CD4-positive, CD25-positive, alpha-beta regulatory T cell (primary cell): Measurements from ENCODE around the gene TXNL4A. TPM values are rescaled to one million over a fixed set of nuclear protein-coding genes. Genes with fewer than 3 reads are reported as not detected.

ENCODE experiments used
- ATAC-seq, 2 donors: fragments of 150-1000 bp; cut with Tn5 transposase; one replicate each; pipeline ENCODE4 v1.10.0; 2021; ENCODE audit warnings: low read depth in 2 of 2, moderate number of reproducible peaks in 2 of 2, moderate library complexity in 1 of 2
- DNase-seq, 3 donors: peaks; one replicate each; pipeline versions ENCODE4 v3.0.0 to v3.0.0-alpha.2; 2012 to 2022; ENCODE audit warnings: mixed read lengths in 1 of 3
- H3K27ac ChIP-seq: one replicate; pipeline ENCODE4 v1.7.0; 2013; ENCODE audit warnings: mild to moderate bottlenecking, low read length; ENCODE audit not compliant: insufficient read depth, poor library complexity, severe bottlenecking
- H3K27me3 ChIP-seq: one replicate; pipeline ENCODE4 v1.7.0; 2013; ENCODE audit warnings: low read length; ENCODE audit not compliant: control insufficient read depth, insufficient read depth
- H3K36me3 ChIP-seq: one replicate; pipeline ENCODE4 v1.7.0; 2013; ENCODE audit warnings: mild to moderate bottlenecking, low read length, moderate library complexity; ENCODE audit not compliant: control insufficient read depth, insufficient read depth
- H3K4me1 ChIP-seq: 2 replicates; pipeline ENCODE4 v1.7.0; 2013; ENCODE audit warnings: mild to moderate bottlenecking, low read length; ENCODE audit not compliant: insufficient read depth, control insufficient read depth, poor library complexity, severe bottlenecking
- H3K4me3 ChIP-seq: one replicate; pipeline ENCODE4 v1.7.0; 2013; ENCODE audit warnings: low read depth, mild to moderate bottlenecking, low read length, moderate library complexity
- H3K9me3 ChIP-seq, 2 experiments: 1 replicate in 1 of 2; 2 replicates in 1 of 2; pipeline ENCODE4 v1.7.0; 2013; ENCODE audit warnings: low read length in 2 of 2, mild to moderate bottlenecking in 1 of 2, moderate library complexity in 1 of 2; ENCODE audit not compliant: control insufficient read depth in 2 of 2
- H3K27ac Mint-ChIP-seq, 3 donors: one replicate each; pipeline ENCODE4 v1.8.0; 2020 to 2022; ENCODE audit warnings: mild to moderate bottlenecking in 3 of 3, mixed read lengths in 3 of 3, moderate library complexity in 2 of 3
- H3K27me3 Mint-ChIP-seq: one replicate; pipeline ENCODE4 v1.8.0; 2022; ENCODE audit warnings: mild to moderate bottlenecking, mixed read lengths
- H3K36me3 Mint-ChIP-seq: one replicate; pipeline ENCODE4 v1.8.0; 2020; ENCODE audit warnings: mixed read lengths
- H3K4me1 Mint-ChIP-seq, 4 donors: one replicate each; pipeline ENCODE4 v1.8.0; 2020 to 2022; ENCODE audit warnings: mixed read lengths in 4 of 4, mild to moderate bottlenecking in 1 of 4
- H3K4me3 Mint-ChIP-seq, 4 donors: one replicate each; pipeline ENCODE4 v1.8.0; 2020 to 2022; ENCODE audit warnings: mild to moderate bottlenecking in 4 of 4, mixed read lengths in 4 of 4, moderate library complexity in 3 of 4
- H3K9me3 Mint-ChIP-seq, 7 donors: one replicate each; pipeline ENCODE4 v1.8.0; 2020 to 2022; ENCODE audit warnings: mixed read lengths in 7 of 7, mild to moderate bottlenecking in 3 of 7, moderate library complexity in 2 of 7
- polyA plus RNA-seq, 4 donors: library from polyadenylated mRNA; unstranded; fragments of 300-500 nt; fragmentation: Illumina TruSeq; gene quantifications; one replicate each; pipeline ENCODE4 v1.2.3, GENCODE V29; 2021
- total RNA-seq: library from RNA; stranded (reverse); gene quantifications from one replicate; pipeline ENCODE4 v1.2.3, GENCODE V29; 2022

TXNL4A gene
- total and polyA plus RNA-seq, 5 donors from 2014 or later = 70.5 to 216 (median 212) TPM

GRCh38 chr18:79980585-79980984 is 7.8 kb downstream of the TXNL4A start:
- DNase-seq (no peak), ATAC-seq (no peak)
- H3K4me1 Mint-ChIP-seq = peaks cover 12 to 75% (median 56%) of the 10 kb centered on the region in 4 donors
- no peak overlapping the region for H3K27ac ChIP-seq
- H3K4me1 ChIP-seq = peaks cover 21% of the 10 kb centered on the region
- H3K27ac Mint-ChIP-seq = no peak overlapping the region
- H3K36me3 ChIP-seq = peaks cover 23% of the 10 kb centered on the region
- H3K9me3 Mint-ChIP-seq = no peaks in the 10 kb centered on the region
- H3K27me3 Mint-ChIP-seq = no peaks in the 10 kb centered on the region
- no peaks in the 10 kb centered on the region for H3K27me3 ChIP-seq
- H3K36me3 Mint-ChIP-seq = peaks cover 19% of the 10 kb centered on the region
- no peak overlapping the region for H3K4me3 ChIP-seq
- no peak overlapping the region for H3K4me3 Mint-ChIP-seq
- no peaks in the 10 kb centered on the region for H3K9me3 ChIP-seq

- Mint-ChIP-seq H3K9me3 (no peaks in the 10 kb centered on the region), H3K27ac (peak overlapping the region; percentile 20 to 61 (median 54)), H3K4me1 (peaks cover 12 to 73% (median 51%) of the 10 kb centered on the region in 4 donors), H3K27me3 (no peaks in the 10 kb centered on the region), H3K4me3 (no peak overlapping the region), H3K36me3 (peaks cover 22% of the 10 kb centered on the region)
- Histone ChIP-seq H3K9me3 (no peaks in the 10 kb centered on the region), H3K36me3 (peaks cover 22% of the 10 kb centered on the region), H3K27me3 (no peaks in the 10 kb centered on the region), H3K4me1 (peaks cover 17% of the 10 kb centered on the region), H3K27ac (no peak overlapping the region), H3K4me3 (no peak overlapping the region)
- ATAC-seq (no peak), DNase-seq (no peak)
Observed at GRCh38 chr18:79979843-79980242, 8.5 kb downstream of the TXNL4A start.

GRCh38 chr18:79975985-79976680 is 12.2 kb downstream of the TXNL4A start:
- H3K27ac ChIP-seq = no peak overlapping the region
- H3K9me3 ChIP-seq = no peaks in the 10 kb centered on the region
- Mint-ChIP-seq H3K27ac (peak overlapping the region in 1 of 3 donors; percentile 58), H3K27me3 (no peaks in the 10 kb centered on the region), H3K36me3 (peaks cover 34% of the 10 kb centered on the region), H3K4me3 (no peak overlapping the region), H3K9me3 (no peaks in the 10 kb centered on the region), H3K4me1 (peaks cover 3 to 36% (median 21%) of the 10 kb centered on the region in 4 donors)
- ATAC-seq (no peak), DNase-seq (no peak)
- peaks cover 40% of the 10 kb centered on the region for H3K36me3 ChIP-seq
- no peaks in the 10 kb centered on the region for H3K27me3 ChIP-seq
- H3K4me1 ChIP-seq = no peaks in the 10 kb centered on the region
- no peak overlapping the region for H3K4me3 ChIP-seq

- Mint-ChIP-seq H3K4me1 (peaks cover 5 to 28% (median 21%) of the 10 kb centered on the region in 4 donors), H3K36me3 (peaks cover 39% of the 10 kb centered on the region)
Observed at GRCh38 chr18:79975043-79975442, 13.3 kb downstream of the TXNL4A start.

GRCh38 chr18:79974025-79974654 is 14.2 kb downstream of the TXNL4A start:
- no peak for ATAC-seq
- H3K4me1 Mint-ChIP-seq = peaks cover 11 to 22% (median 18%) of the 10 kb centered on the region in 4 donors
- H3K36me3 ChIP-seq = peaks cover 40% of the 10 kb centered on the region

More at GRCh38 chr18:79975043-79975442, 13.3 kb downstream of the TXNL4A start:
- Histone ChIP-seq H3K36me3 (peaks cover 45% of the 10 kb centered on the region), H3K9me3 (no peaks in the 10 kb centered on the region), H3K27me3 (no peaks in the 10 kb centered on the region), H3K4me1 (no peaks in the 10 kb centered on the region), H3K27ac (no peak overlapping the region), H3K4me3 (no peak overlapping the region)
- ATAC-seq = no peak
- Mint-ChIP-seq H3K27me3 (no peaks in the 10 kb centered on the region), H3K27ac (peak overlapping the region in 1 of 3 donors; percentile 58), H3K9me3 (no peaks in the 10 kb centered on the region), H3K4me3 (no peak overlapping the region)
- no peak for DNase-seq

GRCh38 chr18:79973517-79973916 is 14.8 kb downstream of the TXNL4A start:
- H3K36me3 Mint-ChIP-seq = peaks cover 39% of the 10 kb centered on the region
- H3K27ac ChIP-seq = no peak overlapping the region
- no peaks in the 10 kb centered on the region for H3K4me1 ChIP-seq
- no peak overlapping the region for H3K4me3 ChIP-seq
- no peak for ATAC-seq
- no peaks in the 10 kb centered on the region for H3K27me3 ChIP-seq
- H3K27ac Mint-ChIP-seq = no peak overlapping the region
- H3K4me3 Mint-ChIP-seq = no peak overlapping the region
- no peaks in the 10 kb centered on the region for H3K9me3 Mint-ChIP-seq
- peaks cover 40% of the 10 kb centered on the region for H3K36me3 ChIP-seq
- peaks cover 11 to 22% (median 17%) of the 10 kb centered on the region in 4 donors for H3K4me1 Mint-ChIP-seq
- H3K9me3 ChIP-seq = no peaks in the 10 kb centered on the region
- no peak for DNase-seq
- no peaks in the 10 kb centered on the region for H3K27me3 Mint-ChIP-seq

More at GRCh38 chr18:79974025-79974654, 14.2 kb downstream of the TXNL4A start:
- no peaks in the 10 kb centered on the region for H3K9me3 Mint-ChIP-seq
- H3K36me3 Mint-ChIP-seq = peaks cover 39% of the 10 kb centered on the region
- H3K4me3 Mint-ChIP-seq = no peak overlapping the region
- peak overlapping the region in 1 of 3 donors; percentile 20 for H3K27ac Mint-ChIP-seq
- Histone ChIP-seq H3K4me3 (no peak overlapping the region), H3K9me3 (no peaks in the 10 kb centered on the region), H3K27me3 (no peaks in the 10 kb centered on the region), H3K4me1 (no peaks in the 10 kb centered on the region), H3K27ac (no peak overlapping the region)
- DNase-seq = no peak
- no peaks in the 10 kb centered on the region for H3K27me3 Mint-ChIP-seq

- H3K27ac Mint-ChIP-seq = no peak overlapping the region
- peaks cover 38% of the 10 kb centered on the region for H3K36me3 ChIP-seq
- H3K27me3 Mint-ChIP-seq = no peaks in the 10 kb centered on the region
- H3K9me3 Mint-ChIP-seq = no peaks in the 10 kb centered on the region
- DNase-seq (no peak), ATAC-seq (no peak)
- no peaks in the 10 kb centered on the region for H3K9me3 ChIP-seq
- H3K4me3 ChIP-seq = no peak overlapping the region
- no peaks in the 10 kb centered on the region for H3K27me3 ChIP-seq
- H3K27ac ChIP-seq = no peak overlapping the region
- H3K4me1 ChIP-seq = no peaks in the 10 kb centered on the region
- peaks cover 39% of the 10 kb centered on the region for H3K36me3 Mint-ChIP-seq
- no peak overlapping the region for H3K4me3 Mint-ChIP-seq
- H3K4me1 Mint-ChIP-seq = peaks cover 8 to 17% (median 12%) of the 10 kb centered on the region in 4 donors
Observed at GRCh38 chr18:79972720-79973119, 15.6 kb downstream of the TXNL4A start.
